Epithelial cell of proximal tubule (primary cell): ENCODE results near the gene NUP85. TPM values are rescaled to one million over a fixed set of nuclear protein-coding genes. Genes with fewer than 3 reads are reported as not detected.
"Not testable (repeated sequence)": the region's sequence is repeated elsewhere in the genome, so short reads cannot be mapped to it uniquely, and the experiment has no call there.

Experiments
- DNase-seq: peaks from one replicate; pipeline ENCODE4 v3.0.0-alpha.2; 2011; ENCODE audit warnings: low read depth
- H3K4me3 ChIP-seq: 2 replicates; pipeline ENCODE4 v1.5.1; 2011; ENCODE audit warnings: low read depth, mild to moderate bottlenecking, low read length
- CTCF ChIP-seq: conservative IDR thresholded peaks from 2 replicates; pipeline ENCODE4 v1.5.1; 2012; ENCODE audit warnings: low read depth, mild to moderate bottlenecking, low read length
- total RNA-seq: library from RNA; depleted of rRNA; stranded (reverse); fragments of >200 nt; gene quantifications from 2 replicates; pipeline ENCODE4 v1.2.3, GENCODE V29; 2015

The NUP85 gene
- 43.2 and 57.4 TPM in 2 replicates for total RNA-seq

- no peak for TF ChIP-seq CTCF
- DNase-seq: peak; percentile 45
- peak within 1 kb of the TSS; percentile 100 for H3K4me3 ChIP-seq
Measured at GRCh38 chr17:75205037-75205792, at the start of gene NUP85. NUP85 (plus strand) TSS chr17:75205679; CDS start chr17:75205762, 83 bp downstream.

- DNase-seq, H3K4me3 ChIP-seq: not testable (repeated sequence)
Measured at GRCh38 chr17:75158480-75158879, 47.0 kb upstream of the NUP85 start.

- no peak for DNase-seq
- H3K4me3 ChIP-seq: no peak overlapping the region
- TF ChIP-seq CTCF: no peak
Measured at GRCh38 chr17:75159196-75160031, 46.1 kb upstream of the NUP85 start.

GRCh38 chr17:75160211-75160610 lies 45.3 kb upstream of the NUP85 start:
- no peak overlapping the region for H3K4me3 ChIP-seq
- no peak for DNase-seq
- TF ChIP-seq CTCF: no peak

GRCh38 chr17:75163074-75163473 lies 42.4 kb upstream of the NUP85 start:
- no peak overlapping the region for H3K4me3 ChIP-seq
- TF ChIP-seq CTCF: no peak
- DNase-seq: no peak

GRCh38 chr17:75164606-75165005 lies 40.9 kb upstream of the NUP85 start:
- H3K4me3 ChIP-seq, DNase-seq: not testable (repeated sequence)

- no peak for DNase-seq
- TF ChIP-seq CTCF: no peak
- H3K4me3 ChIP-seq: no peak overlapping the region
Measured at GRCh38 chr17:75168998-75169397, 36.5 kb upstream of the NUP85 start.

- no peak for DNase-seq
- no peak for TF ChIP-seq CTCF
Measured at GRCh38 chr17:75173526-75173925, 32.0 kb upstream of the NUP85 start.

More at GRCh38 chr17:75173526-75173925, 32.0 kb upstream of the NUP85 start:
- H3K4me3 ChIP-seq: no peak overlapping the region
